ES-I3 (cell line): Measurements from ENCODE around the gene SMOC2.
"Not testable (repeated sequence)": the region's sequence is repeated elsewhere in the genome, so short reads cannot be mapped to it uniquely, and the experiment has no call there.

Experiments
- H3K36me3 ChIP-seq: 2 replicates; pipeline ENCODE4 v1.6.1; 2013; ENCODE audit warnings: mild to moderate bottlenecking, low read length, control low read depth, moderate library complexity; ENCODE audit not compliant: insufficient read depth
- H3K4me1 ChIP-seq: 2 replicates; pipeline ENCODE4 v1.6.1; 2013; ENCODE audit warnings: mild to moderate bottlenecking, control low read depth, low read length; ENCODE audit not compliant: insufficient read depth
- H3K9ac ChIP-seq: 2 replicates; pipeline ENCODE4 v1.6.1; 2013; ENCODE audit warnings: low read depth, mild to moderate bottlenecking, low read length, moderate library complexity
- H3K9me3 ChIP-seq: 2 replicates; pipeline ENCODE4 v1.6.1; 2013; ENCODE audit warnings: mild to moderate bottlenecking, low read length, moderate library complexity; ENCODE audit not compliant: control insufficient read depth, insufficient read depth

SMOC2 gene

GRCh38 chr6:168608113-168608400 lies 167.1 kb downstream of the SMOC2 start:
- no peaks in the 10 kb centered on the region for H3K36me3 ChIP-seq
- H3K4me1 ChIP-seq, result peaks cover 4% of the 10 kb centered on the region; the same call in 1 of the 2 replicates
- H3K9me3 ChIP-seq, result no peaks in the 10 kb centered on the region
- H3K9ac ChIP-seq, result no peak overlapping the region

GRCh38 chr6:168609026-168609685 lies 168.2 kb downstream of the SMOC2 start:
- Histone ChIP-seq H3K9ac (no peak overlapping the region), H3K36me3 (no peaks in the 10 kb centered on the region), H3K4me1 (peaks cover 4% of the 10 kb centered on the region; the same call in 1 of the 2 replicates), H3K9me3 (no peaks in the 10 kb centered on the region)

GRCh38 chr6:168609914-168610490 lies 169.0 kb downstream of the SMOC2 start:
- peaks cover 4% of the 10 kb centered on the region; the same call in 1 of the 2 replicates for H3K4me1 ChIP-seq
- H3K9me3 ChIP-seq, result no peaks in the 10 kb centered on the region
- no peak overlapping the region for H3K9ac ChIP-seq
- no peaks in the 10 kb centered on the region for H3K36me3 ChIP-seq

DNA sequence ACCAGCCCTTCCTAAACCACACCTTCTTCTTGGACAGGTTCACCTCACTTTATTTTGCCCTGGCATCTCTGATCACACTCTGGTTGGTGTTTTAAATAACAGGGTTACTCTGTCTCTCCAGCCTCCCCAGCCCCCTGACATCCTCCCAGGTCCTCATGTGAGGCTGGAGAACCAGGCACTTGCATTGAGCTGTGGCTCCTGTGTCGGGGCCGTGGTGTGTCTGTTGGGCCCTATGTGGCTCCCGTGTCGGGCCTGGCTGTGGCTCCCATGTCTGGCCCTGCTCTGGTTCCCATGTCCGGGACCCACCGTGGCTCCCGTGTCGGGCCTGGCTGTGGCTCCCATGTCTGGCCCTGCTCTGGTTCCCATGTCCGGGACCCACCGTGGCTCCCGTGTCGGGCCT lies 170.0 kb downstream of the SMOC2 start:
- not testable (repeated sequence) for H3K4me1 ChIP-seq, H3K36me3 ChIP-seq, H3K9ac ChIP-seq, H3K9me3 ChIP-seq

DNA sequence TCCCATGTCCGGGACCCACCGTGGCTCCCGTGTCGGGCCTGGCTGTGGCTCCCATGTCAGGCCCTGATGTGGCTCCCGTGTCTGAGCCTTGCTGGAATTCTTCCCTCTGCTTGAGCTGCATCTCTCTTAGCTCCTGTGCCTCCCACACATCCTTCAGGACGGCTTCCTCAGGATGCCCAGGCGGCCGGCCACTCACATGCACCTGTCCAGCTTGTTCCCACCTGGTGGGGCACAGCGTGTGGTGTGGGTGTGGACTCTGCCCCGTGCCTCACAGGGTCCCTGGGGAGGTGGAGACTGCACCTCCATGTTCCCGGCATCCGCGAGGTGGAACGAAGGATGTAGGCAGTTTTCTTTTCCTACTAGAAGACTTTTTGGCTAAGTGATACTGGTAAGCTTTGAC lies 170.7 kb downstream of the SMOC2 start:
- H3K4me1 ChIP-seq, result peaks cover 4% of the 10 kb centered on the region; the same call in 1 of the 2 replicates
- H3K36me3 ChIP-seq, result no peaks in the 10 kb centered on the region
- no peaks in the 10 kb centered on the region; the same call in 1 of the 2 replicates for H3K9me3 ChIP-seq
- H3K9ac ChIP-seq, result no peak overlapping the region

- Histone ChIP-seq H3K9me3 (no peaks in the 10 kb centered on the region; the same call in 1 of the 2 replicates), H3K4me1 (peaks cover under 1% of the 10 kb centered on the region; the same call in 1 of the 2 replicates), H3K9ac (no peak overlapping the region), H3K36me3 (no peaks in the 10 kb centered on the region)
These were observed 171.6 kb downstream of the SMOC2 start for GRCh38 chr6:168612586-168612985.

DNA sequence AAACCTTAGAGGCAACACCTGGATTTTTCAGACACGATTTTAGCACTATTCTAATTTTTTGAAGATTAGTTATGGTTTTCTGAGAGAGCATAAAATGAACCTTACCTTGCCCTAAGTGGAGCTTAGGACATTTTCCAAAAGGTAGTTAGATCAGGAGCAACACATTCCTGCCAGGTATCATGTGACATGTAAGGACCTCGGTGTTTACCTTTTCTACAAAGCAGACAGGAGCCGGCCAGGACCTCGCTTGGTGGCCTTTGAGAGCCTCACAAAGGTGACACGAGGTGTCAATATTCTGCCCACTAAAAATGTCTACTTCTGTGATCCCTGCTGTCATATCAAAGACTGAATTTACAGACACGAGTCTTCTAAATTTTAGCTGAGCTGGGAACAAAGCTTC lies 174.9 kb downstream of the SMOC2 start:
- H3K9ac ChIP-seq, result no peak overlapping the region
- no peaks in the 10 kb centered on the region for H3K36me3 ChIP-seq
- H3K9me3 ChIP-seq, result no peaks in the 10 kb centered on the region; the same call in 1 of the 2 replicates
- H3K4me1 ChIP-seq, result no peaks in the 10 kb centered on the region

- Histone ChIP-seq H3K9ac (no peak overlapping the region), H3K4me1 (no peaks in the 10 kb centered on the region), H3K9me3 (no peaks in the 10 kb centered on the region; the same call in 1 of the 2 replicates), H3K36me3 (no peaks in the 10 kb centered on the region)
These were observed 176.1 kb downstream of the SMOC2 start for GRCh38 chr6:168616816-168617765.

GRCh38 chr6:168618546-168619315 lies 177.7 kb downstream of the SMOC2 start:
- Histone ChIP-seq H3K9me3 (no peaks in the 10 kb centered on the region; the same call in 1 of the 2 replicates), H3K4me1 (no peaks in the 10 kb centered on the region), H3K36me3 (no peaks in the 10 kb centered on the region), H3K9ac (no peak overlapping the region)

DNA sequence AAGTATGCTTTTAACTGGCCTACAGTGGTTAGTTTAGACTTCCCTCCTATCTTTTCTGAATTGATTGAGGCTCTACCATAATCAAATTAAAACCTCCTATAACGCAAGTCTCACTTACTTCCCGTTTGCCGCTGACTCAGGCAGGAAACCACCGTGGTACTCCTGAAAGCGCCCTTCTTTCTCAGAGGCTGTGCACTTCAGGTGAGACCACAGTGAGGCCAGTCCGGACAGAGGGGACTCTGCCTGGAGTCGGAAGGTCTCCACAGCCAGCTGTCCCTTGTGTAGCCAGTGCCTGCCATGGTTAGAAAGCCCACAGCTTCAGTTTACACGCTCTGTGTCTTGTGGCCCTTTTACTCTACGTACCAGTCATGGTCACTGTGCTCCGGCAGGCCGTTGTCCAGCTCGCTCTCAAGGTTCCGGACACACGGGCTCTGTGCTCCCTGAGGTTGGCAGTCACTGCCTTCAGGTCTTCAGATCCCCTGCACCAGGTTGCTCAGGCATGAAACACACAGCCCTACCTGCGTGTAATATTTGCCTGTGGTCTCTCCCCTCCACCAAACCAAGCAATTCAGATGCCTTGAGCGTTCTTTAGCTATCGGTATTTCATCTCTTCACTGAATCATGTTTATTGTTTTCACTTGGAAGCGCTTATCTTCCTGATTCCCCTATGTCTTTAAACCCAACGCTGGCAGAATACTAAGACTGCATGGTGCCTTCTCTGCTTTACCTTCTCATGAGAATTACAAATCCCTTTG lies 178.8 kb downstream of the SMOC2 start:
- Histone ChIP-seq H3K4me1 (no peaks in the 10 kb centered on the region), H3K36me3 (no peaks in the 10 kb centered on the region), H3K9ac (no peak overlapping the region), H3K9me3 (no peaks in the 10 kb centered on the region; the same call in 1 of the 2 replicates)

DNA sequence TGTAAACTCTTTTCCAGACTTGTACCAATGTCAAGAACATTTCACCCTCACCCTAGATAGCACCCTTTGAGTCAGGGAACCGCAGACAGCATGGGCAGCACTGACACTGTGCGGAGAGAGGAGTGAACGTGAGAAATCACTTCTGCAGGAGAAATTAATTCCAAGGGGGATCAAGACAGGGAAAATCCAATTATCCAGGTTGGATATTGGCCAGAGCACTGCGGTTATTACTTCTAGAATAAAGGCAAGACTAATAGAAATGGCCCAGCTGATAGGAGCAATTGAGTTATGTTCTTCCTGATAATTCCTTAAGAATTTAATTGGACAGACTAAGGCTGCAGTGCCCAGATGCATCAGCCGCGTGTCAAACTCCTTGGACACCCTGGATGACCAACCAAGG lies 179.6 kb downstream of the SMOC2 start:
- no peaks in the 10 kb centered on the region for H3K36me3 ChIP-seq
- no peak overlapping the region for H3K9ac ChIP-seq

GRCh38 chr6:168623736-168624135 lies 182.8 kb downstream of the SMOC2 start:
- Histone ChIP-seq H3K9me3 (no peaks in the 10 kb centered on the region), H3K9ac (no peak overlapping the region), H3K4me1 (no peaks in the 10 kb centered on the region), H3K36me3 (no peaks in the 10 kb centered on the region)

More for the DNA sequence above, 179.6 kb downstream of the SMOC2 start:
- Histone ChIP-seq H3K4me1 (no peaks in the 10 kb centered on the region), H3K9me3 (no peaks in the 10 kb centered on the region; the same call in 1 of the 2 replicates)

GRCh38 chr6:168624540-168624939 lies 183.6 kb downstream of the SMOC2 start:
- Histone ChIP-seq H3K9me3 (no peaks in the 10 kb centered on the region), H3K9ac (no peak overlapping the region), H3K4me1 (no peaks in the 10 kb centered on the region), H3K36me3 (no peaks in the 10 kb centered on the region)
